Measurements from ENCODE around the gene SLC22A7. TPM values are rescaled to one million over a fixed set of nuclear protein-coding genes. Genes with fewer than 3 reads are reported as not detected.

The SLC22A7 gene
- polyA plus RNA-seq, 1 donor (not counting 4 experiments of a cell fraction or from before 2014, with no cell fraction given): not detected

GRCh38 chr6:43291708-43292107 lies 6.4 kb upstream of the SLC22A7 start:
- Histone ChIP-seq H3K27me3 (ENCODE audit: control insufficient read depth, extremely low read depth, insufficient read depth, low read length) (peaks cover 13% of the 10 kb centered on the region), H2AFZ (ENCODE audit: control insufficient read depth, low read length) (no peak overlapping the region), H3K4me2 (ENCODE audit: control insufficient read depth, extremely low read depth, insufficient read depth, low read depth, low read length) (no peak overlapping the region), H3K9me1 (ENCODE audit: control insufficient read depth, extremely low read depth, insufficient read depth, low read length) (no peaks in the 10 kb centered on the region), H3K36me3 (ENCODE audit: control insufficient read depth in 2 of 2, extremely low read depth in 1 of 2, insufficient read depth in 2 of 2, low read length in 2 of 2) (no peaks in the 10 kb centered on the region), H3K79me2 (ENCODE audit: control insufficient read depth, insufficient read depth, low read length) (no peaks in the 10 kb centered on the region), H3K4me3 (ENCODE audit: control insufficient read depth in 2 of 3, extremely low read depth in 1 of 3, insufficient read depth in 2 of 3, low read depth in 1 of 3, low read length in 3 of 3) (no peak overlapping the region), H3K27ac (ENCODE audit: control insufficient read depth, insufficient read depth, low read length) (no peak overlapping the region), H3K9me3 (ENCODE audit: control insufficient read depth, low read depth, low read length) (no peaks in the 10 kb centered on the region), H3K9ac (ENCODE audit: control insufficient read depth, extremely low read depth, insufficient read depth, low read length) (no peak overlapping the region), H3K4me1 (ENCODE audit: control insufficient read depth, extremely low read depth, insufficient read depth, low read length) (no peaks in the 10 kb centered on the region), H4K20me1 (ENCODE audit: control insufficient read depth, extremely low read depth, insufficient read depth, low read length) (no peaks in the 10 kb centered on the region)
- TF ChIP-seq CTCF (optimal IDR thresholded peaks at IDR 0.05 in 1 of 3, IDR thresholded peaks at IDR 0.05 in 1 of 3, conservative IDR thresholded peaks at IDR 0.05 in 1 of 3; ENCODE audit: extremely low read depth in 1 of 3, insufficient read depth in 2 of 3, low read length in 3 of 3) (no peak), EZH2 (IDR thresholded peaks at IDR 0.05; ENCODE audit: low read length) (no peak)
- dilution Hi-C loops (cut with MboI; ENCODE audit: extremely low pct_ligation_motif_present, low sequenced_read_pairs): no loop called here
- DNase-seq (ENCODE audit: low read depth, low spot score) (no peak), FAIRE-seq (no peak)

- dilution Hi-C loops (cut with MboI; ENCODE audit: extremely low pct_ligation_motif_present, low sequenced_read_pairs): no loop called here
- Histone ChIP-seq H3K9me3 (ENCODE audit: control insufficient read depth, low read depth, low read length) (no peaks in the 10 kb centered on the region), H4K20me1 (ENCODE audit: control insufficient read depth, extremely low read depth, insufficient read depth, low read length) (no peaks in the 10 kb centered on the region), H3K79me2 (ENCODE audit: control insufficient read depth, insufficient read depth, low read length) (no peaks in the 10 kb centered on the region), H3K27ac (ENCODE audit: control insufficient read depth, insufficient read depth, low read length) (no peak overlapping the region), H3K9ac (ENCODE audit: control insufficient read depth, extremely low read depth, insufficient read depth, low read length) (no peak overlapping the region), H2AFZ (ENCODE audit: control insufficient read depth, low read length) (no peak overlapping the region), H3K27me3 (ENCODE audit: control insufficient read depth, extremely low read depth, insufficient read depth, low read length) (peaks cover 12% of the 10 kb centered on the region), H3K9me1 (ENCODE audit: control insufficient read depth, extremely low read depth, insufficient read depth, low read length) (no peaks in the 10 kb centered on the region), H3K36me3 (ENCODE audit: control insufficient read depth in 2 of 2, extremely low read depth in 1 of 2, insufficient read depth in 2 of 2, low read length in 2 of 2) (no peaks in the 10 kb centered on the region), H3K4me2 (ENCODE audit: control insufficient read depth, extremely low read depth, insufficient read depth, low read depth, low read length) (no peak overlapping the region), H3K4me1 (ENCODE audit: control insufficient read depth, extremely low read depth, insufficient read depth, low read length) (no peaks in the 10 kb centered on the region), H3K4me3 (ENCODE audit: control insufficient read depth in 2 of 3, extremely low read depth in 1 of 3, insufficient read depth in 2 of 3, low read depth in 1 of 3, low read length in 3 of 3) (no peak overlapping the region)
- TF ChIP-seq CTCF (optimal IDR thresholded peaks at IDR 0.05 in 1 of 3, IDR thresholded peaks at IDR 0.05 in 1 of 3, conservative IDR thresholded peaks at IDR 0.05 in 1 of 3; ENCODE audit: extremely low read depth in 1 of 3, insufficient read depth in 2 of 3, low read length in 3 of 3) (no peak), EZH2 (IDR thresholded peaks at IDR 0.05; ENCODE audit: low read length) (no peak)
- FAIRE-seq (no peak), DNase-seq (ENCODE audit: low read depth, low spot score) (no peak)
These were observed 5.7 kb upstream of the SLC22A7 start for GRCh38 chr6:43292341-43292740.
